ENCODE measurements around the gene TDRD3.
A peak's percentile ranks its signal among the peaks of the same experiment; 100 is the strongest.
"Not testable (repeated sequence)": the region's sequence is repeated elsewhere in the genome, so short reads cannot be mapped to it uniquely, and the experiment has no call there.

TDRD3 gene

GRCh38 chr13:60372141-60372540 is 24.9 kb upstream of the TDRD3 start:
- Histone ChIP-seq H3K4me1 (ENCODE audit: control insufficient read depth, insufficient read depth, low read length) (peaks cover 7% of the 10 kb centered on the region), H3K9ac (ENCODE audit: low read length) (no peak overlapping the region), H3K27me3 (ENCODE audit: control insufficient read depth, insufficient read depth, low read length) (no peaks in the 10 kb centered on the region), H3K36me3 (ENCODE audit: control insufficient read depth, insufficient read depth, low read length) (no peaks in the 10 kb centered on the region), H3K4me3 (ENCODE audit: low read length) (no peak overlapping the region), H3K9me3 (ENCODE audit: control insufficient read depth, low read length) (no peaks in the 10 kb centered on the region)

- H3K4me1 ChIP-seq (ENCODE audit: control insufficient read depth, insufficient read depth, low read length); H3K4me3 ChIP-seq (ENCODE audit: low read length); H3K27me3 ChIP-seq (ENCODE audit: control insufficient read depth, insufficient read depth, low read length); H3K9me3 ChIP-seq (ENCODE audit: control insufficient read depth, low read length); H3K36me3 ChIP-seq (ENCODE audit: control insufficient read depth, insufficient read depth, low read length); H3K9ac ChIP-seq (ENCODE audit: low read length): not testable (repeated sequence)
These were observed 17.7 kb upstream of the TDRD3 start for GRCh38 chr13:60379282-60379681.

GRCh38 chr13:60379837-60380565 is 17.0 kb upstream of the TDRD3 start:
- H3K36me3 ChIP-seq (ENCODE audit: control insufficient read depth, insufficient read depth, low read length) = no peaks in the 10 kb centered on the region
- no peak overlapping the region for H3K9ac ChIP-seq (ENCODE audit: low read length)
- H3K9me3 ChIP-seq (ENCODE audit: control insufficient read depth, low read length) = no peaks in the 10 kb centered on the region
- no peaks in the 10 kb centered on the region for H3K4me1 ChIP-seq (ENCODE audit: control insufficient read depth, insufficient read depth, low read length)
- no peak overlapping the region for H3K4me3 ChIP-seq (ENCODE audit: low read length)
- peaks cover 2% of the 10 kb centered on the region for H3K27me3 ChIP-seq (ENCODE audit: control insufficient read depth, insufficient read depth, low read length)

- H3K9ac ChIP-seq (ENCODE audit: low read length) = no peak overlapping the region
- H3K36me3 ChIP-seq (ENCODE audit: control insufficient read depth, insufficient read depth, low read length) = no peaks in the 10 kb centered on the region
- H3K4me1 ChIP-seq (ENCODE audit: control insufficient read depth, insufficient read depth, low read length) = no peaks in the 10 kb centered on the region
- peaks cover 6% of the 10 kb centered on the region for H3K27me3 ChIP-seq (ENCODE audit: control insufficient read depth, insufficient read depth, low read length)
- H3K4me3 ChIP-seq (ENCODE audit: low read length) = no peak overlapping the region
- H3K9me3 ChIP-seq (ENCODE audit: control insufficient read depth, low read length) = no peaks in the 10 kb centered on the region
These were observed 12.1 kb upstream of the TDRD3 start for GRCh38 chr13:60384911-60385310.

GRCh38 chr13:60386250-60386649 is 10.8 kb upstream of the TDRD3 start:
- no peak overlapping the region for H3K9ac ChIP-seq (ENCODE audit: low read length)
- no peaks in the 10 kb centered on the region for H3K4me1 ChIP-seq (ENCODE audit: control insufficient read depth, insufficient read depth, low read length)
- no peak overlapping the region for H3K4me3 ChIP-seq (ENCODE audit: low read length)
- peaks cover 6% of the 10 kb centered on the region for H3K27me3 ChIP-seq (ENCODE audit: control insufficient read depth, insufficient read depth, low read length)
- no peaks in the 10 kb centered on the region for H3K9me3 ChIP-seq (ENCODE audit: control insufficient read depth, low read length)
- H3K36me3 ChIP-seq (ENCODE audit: control insufficient read depth, insufficient read depth, low read length) = no peaks in the 10 kb centered on the region

- no peaks in the 10 kb centered on the region for H3K4me1 ChIP-seq (ENCODE audit: control insufficient read depth, insufficient read depth, low read length)
- no peak overlapping the region for H3K4me3 ChIP-seq (ENCODE audit: low read length)
- no peaks in the 10 kb centered on the region for H3K36me3 ChIP-seq (ENCODE audit: control insufficient read depth, insufficient read depth, low read length)
- no peaks in the 10 kb centered on the region for H3K9me3 ChIP-seq (ENCODE audit: control insufficient read depth, low read length)
- no peaks in the 10 kb centered on the region for H3K27me3 ChIP-seq (ENCODE audit: control insufficient read depth, insufficient read depth, low read length)
- H3K9ac ChIP-seq (ENCODE audit: low read length) = no peak overlapping the region
These were observed 4.9 kb upstream of the TDRD3 start for GRCh38 chr13:60392131-60392530.

- Histone ChIP-seq H3K36me3 (ENCODE audit: control insufficient read depth, insufficient read depth, low read length) (no peaks in the 10 kb centered on the region), H3K4me3 (ENCODE audit: low read length) (peak overlapping the region; percentile 92), H3K9ac (ENCODE audit: low read length) (peak overlapping the region; percentile 91), H3K27me3 (ENCODE audit: control insufficient read depth, insufficient read depth, low read length) (no peaks in the 10 kb centered on the region), H3K4me1 (ENCODE audit: control insufficient read depth, insufficient read depth, low read length) (peaks cover 16% of the 10 kb centered on the region), H3K9me3 (ENCODE audit: control insufficient read depth, low read length) (no peaks in the 10 kb centered on the region)
These were observed 843 bp upstream of the TDRD3 start for GRCh38 chr13:60395971-60396782.

- peak overlapping the region; percentile 28 for H3K4me3 ChIP-seq (ENCODE audit: low read length)
- no peaks in the 10 kb centered on the region for H3K36me3 ChIP-seq (ENCODE audit: control insufficient read depth, insufficient read depth, low read length)
- H3K27me3 ChIP-seq (ENCODE audit: control insufficient read depth, insufficient read depth, low read length) = no peaks in the 10 kb centered on the region
- no peaks in the 10 kb centered on the region for H3K9me3 ChIP-seq (ENCODE audit: control insufficient read depth, low read length)
- peak overlapping the region; percentile 92 for H3K9ac ChIP-seq (ENCODE audit: low read length)
- peaks cover 16% of the 10 kb centered on the region for H3K4me1 ChIP-seq (ENCODE audit: control insufficient read depth, insufficient read depth, low read length)
These were observed 821 bp downstream of the TDRD3 start for GRCh38 chr13:60397704-60398378.

- Histone ChIP-seq H3K4me1 (ENCODE audit: control insufficient read depth, insufficient read depth, low read length) (peaks cover 16% of the 10 kb centered on the region), H3K9ac (ENCODE audit: low read length) (peak overlapping the region; percentile 92), H3K27me3 (ENCODE audit: control insufficient read depth, insufficient read depth, low read length) (no peaks in the 10 kb centered on the region), H3K9me3 (ENCODE audit: control insufficient read depth, low read length) (no peaks in the 10 kb centered on the region), H3K36me3 (ENCODE audit: control insufficient read depth, insufficient read depth, low read length) (no peaks in the 10 kb centered on the region), H3K4me3 (ENCODE audit: low read length) (peak overlapping the region; percentile 28)
These were observed 1.4 kb downstream of the TDRD3 start for GRCh38 chr13:60398379-60398891.

GRCh38 chr13:60398907-60399589 is 2.0 kb downstream of the TDRD3 start:
- Histone ChIP-seq H3K4me3 (ENCODE audit: low read length) (peak overlapping the region; percentile 28), H3K9me3 (ENCODE audit: control insufficient read depth, low read length) (no peaks in the 10 kb centered on the region), H3K36me3 (ENCODE audit: control insufficient read depth, insufficient read depth, low read length) (no peaks in the 10 kb centered on the region), H3K9ac (ENCODE audit: low read length) (peak overlapping the region; percentile 92), H3K4me1 (ENCODE audit: control insufficient read depth, insufficient read depth, low read length) (peaks cover 16% of the 10 kb centered on the region), H3K27me3 (ENCODE audit: control insufficient read depth, insufficient read depth, low read length) (no peaks in the 10 kb centered on the region)

- H3K36me3 ChIP-seq (ENCODE audit: control insufficient read depth, insufficient read depth, low read length) = no peaks in the 10 kb centered on the region
These were observed 5.0 kb downstream of the TDRD3 start for GRCh38 chr13:60402022-60402421.

More at GRCh38 chr13:60402022-60402421, 5.0 kb downstream of the TDRD3 start:
- H3K4me1 ChIP-seq (ENCODE audit: control insufficient read depth, insufficient read depth, low read length) = peaks cover 16% of the 10 kb centered on the region
- no peak overlapping the region for H3K9ac ChIP-seq (ENCODE audit: low read length)
- no peaks in the 10 kb centered on the region for H3K27me3 ChIP-seq (ENCODE audit: control insufficient read depth, insufficient read depth, low read length)
- H3K4me3 ChIP-seq (ENCODE audit: low read length) = no peak overlapping the region
- no peaks in the 10 kb centered on the region for H3K9me3 ChIP-seq (ENCODE audit: control insufficient read depth, low read length)
